HS-27A (cell line): ENCODE data around the gene COL5A2.

Source experiments
- DNase-seq: peaks from one replicate; pipeline ENCODE4 v3.0.0-alpha.2; 2012; ENCODE audit warnings: low read depth, missing footprints

Gene COL5A2

GRCh38 chr2:188997263-188997662, 182.3 kb downstream of the COL5A2 start:
- DNase-seq: no peak

DNA sequence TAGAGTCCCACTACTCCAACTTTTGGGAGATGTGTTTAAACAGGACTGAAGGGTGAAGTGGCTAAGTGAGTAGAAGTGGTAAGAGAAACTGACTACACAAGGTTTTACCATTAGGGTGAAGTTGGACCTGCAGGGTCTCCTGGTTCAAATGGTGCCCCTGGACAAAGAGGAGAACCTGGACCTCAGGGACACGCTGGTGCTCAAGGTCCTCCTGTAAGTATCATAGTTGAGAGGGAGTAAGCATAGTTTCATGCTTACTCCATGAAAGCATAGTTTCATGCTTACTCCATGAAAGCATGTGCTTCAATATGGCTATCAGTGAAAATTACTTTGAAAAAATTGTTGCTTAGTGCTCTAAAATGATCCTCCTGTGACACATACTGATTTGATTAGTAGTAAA, 186.3 kb downstream of the COL5A2 start:
- DNase-seq: no peak

GRCh38 chr2:188986839-188987238, 192.7 kb downstream of the COL5A2 start:
- no peak for DNase-seq

DNA sequence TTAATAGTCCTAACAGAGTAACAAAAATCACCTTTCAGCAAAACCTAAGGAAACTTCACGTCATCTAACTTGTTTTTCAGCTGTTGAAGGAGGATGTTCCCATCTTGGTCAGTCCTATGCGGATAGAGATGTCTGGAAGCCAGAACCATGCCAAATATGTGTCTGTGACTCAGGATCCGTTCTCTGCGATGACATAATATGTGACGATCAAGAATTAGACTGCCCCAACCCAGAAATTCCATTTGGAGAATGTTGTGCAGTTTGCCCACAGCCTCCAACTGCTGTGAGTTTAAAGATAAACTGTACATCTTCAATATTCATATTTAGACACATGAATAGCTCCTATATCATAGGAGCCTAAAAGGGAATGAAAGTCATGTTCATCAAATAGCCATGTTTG, 194.9 kb downstream of the COL5A2 start:
- DNase-seq: peak; percentile 74

- peak; percentile 15 for DNase-seq
These were observed 195.5 kb downstream of the COL5A2 start for GRCh38 chr2:188984065-188984491.

DNA sequence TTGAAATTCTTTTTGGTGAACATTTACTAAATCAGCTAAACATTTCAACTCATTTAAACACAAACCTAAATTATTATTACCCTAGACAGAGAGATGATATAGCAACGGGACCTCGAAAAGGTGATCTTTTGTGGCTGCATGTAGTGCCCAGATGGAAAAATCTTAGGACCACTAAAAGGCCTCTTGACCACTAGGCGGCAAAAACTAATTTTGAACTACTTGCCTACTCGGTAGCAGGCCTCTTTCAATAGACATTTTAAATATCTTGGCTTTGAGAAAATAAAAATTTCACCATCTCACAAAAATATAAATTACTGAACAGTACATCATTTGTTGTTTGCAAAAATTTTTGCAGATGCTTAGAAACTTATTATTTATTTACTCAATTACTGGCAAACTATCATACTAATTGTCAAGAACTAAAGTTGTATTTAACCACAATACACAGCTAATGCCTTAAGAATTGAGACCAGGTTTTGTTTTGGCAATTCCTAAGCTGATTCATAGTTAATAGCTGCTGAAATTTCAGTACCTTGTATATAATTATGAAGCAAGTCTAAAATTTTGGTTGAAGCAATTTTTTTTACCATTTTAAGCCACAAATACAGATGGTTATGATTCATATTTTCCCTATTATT, 196.0 kb downstream of the COL5A2 start:
- DNase-seq: peak; percentile 30
